Measurements from ENCODE around the gene FAM43A.

Gene FAM43A, protein sequence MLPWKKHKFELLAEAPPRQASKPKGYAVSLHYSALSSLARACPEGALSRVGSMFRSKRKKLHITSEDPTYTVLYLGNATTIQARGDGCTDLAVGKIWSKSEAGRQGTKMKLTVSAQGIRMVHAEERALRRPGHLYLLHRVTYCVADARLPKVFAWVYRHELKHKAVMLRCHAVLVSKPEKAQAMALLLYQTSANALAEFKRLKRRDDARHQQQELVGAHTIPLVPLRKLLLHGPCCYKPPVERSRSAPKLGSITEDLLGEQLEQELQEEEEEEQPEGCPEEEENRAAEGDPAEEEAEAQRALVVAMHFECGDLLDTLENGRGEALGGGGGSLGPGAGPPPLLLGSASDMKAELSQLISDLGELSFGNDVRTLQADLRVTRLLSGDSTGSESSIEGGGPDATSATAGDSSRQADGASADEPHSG

DNA sequence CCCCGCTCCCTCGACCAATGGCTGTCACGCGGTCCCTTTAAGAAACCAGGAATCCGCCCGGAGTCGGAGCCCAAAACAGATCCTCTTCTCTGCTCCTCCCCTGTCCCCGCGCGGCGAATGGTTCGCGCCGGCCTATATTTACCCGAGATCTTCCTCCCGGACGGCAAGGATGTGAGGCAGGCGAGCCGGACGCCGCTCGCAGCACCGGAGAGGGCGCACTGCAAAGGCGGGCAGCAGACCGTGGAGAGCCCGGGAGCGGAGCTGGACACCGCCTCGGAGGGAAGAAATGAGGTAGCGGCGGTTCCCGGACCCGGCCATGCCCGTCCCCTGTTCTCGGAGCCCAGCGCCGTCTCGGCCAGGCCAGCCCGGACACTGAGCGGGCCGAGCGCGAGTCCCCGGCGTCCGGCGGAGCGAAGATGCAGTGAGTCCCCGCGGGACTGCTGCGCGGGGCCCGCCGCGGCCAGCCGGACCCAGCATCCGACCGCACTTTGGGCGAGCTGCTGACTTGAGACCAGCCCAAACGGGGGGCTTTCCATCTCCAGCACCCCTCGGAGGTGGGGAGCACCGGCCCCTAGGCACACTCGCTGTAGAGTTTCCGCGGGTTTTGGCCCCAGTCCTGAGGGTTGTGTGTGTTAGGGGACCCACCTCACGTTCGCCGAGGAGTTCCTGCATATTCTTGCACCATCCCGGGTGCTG, at the start of gene FAM43A:
Gene FAM43A (plus strand): TSS at position 166 of the 696 bp plus-strand sequence. CDS start 944 bp downstream, outside the sequence.
- peak; percentile 90 for DNase-seq (ENCODE audit: insufficient read length, low spot score)
- peak; percentile 80 for FAIRE-seq

DNA sequence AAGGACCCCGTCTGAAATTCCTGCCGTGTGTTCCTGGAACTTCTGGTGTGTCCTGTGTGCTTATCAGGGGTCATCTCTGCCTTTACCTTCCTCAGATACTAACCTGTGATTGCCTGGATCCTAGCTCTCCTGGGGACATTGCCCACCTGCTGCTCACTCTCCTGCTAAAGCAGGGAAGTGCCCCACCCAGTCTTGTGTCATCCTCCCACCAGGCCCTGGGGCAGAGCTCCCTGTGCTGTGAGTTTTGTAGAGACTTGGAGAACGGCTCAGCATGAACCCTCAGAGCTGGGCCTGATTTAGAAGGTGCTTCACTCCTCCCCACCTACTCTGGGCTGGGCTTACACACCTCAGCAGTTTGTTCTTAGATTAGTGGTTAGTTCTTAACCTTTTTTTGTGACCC, 48.6 kb upstream of the FAM43A start:
- no peak for FAIRE-seq
- DNase-seq (ENCODE audit: insufficient read length, low spot score) = no peak

- DNase-seq (ENCODE audit: insufficient read length, low spot score) = no peak
- no peak for FAIRE-seq
These were observed 47.9 kb upstream of the FAM43A start for GRCh38 chr3:194637541-194638400.

- FAIRE-seq (no peak), DNase-seq (ENCODE audit: insufficient read length, low spot score) (no peak)
These were observed 46.6 kb upstream of the FAM43A start for GRCh38 chr3:194638991-194639605.

DNA sequence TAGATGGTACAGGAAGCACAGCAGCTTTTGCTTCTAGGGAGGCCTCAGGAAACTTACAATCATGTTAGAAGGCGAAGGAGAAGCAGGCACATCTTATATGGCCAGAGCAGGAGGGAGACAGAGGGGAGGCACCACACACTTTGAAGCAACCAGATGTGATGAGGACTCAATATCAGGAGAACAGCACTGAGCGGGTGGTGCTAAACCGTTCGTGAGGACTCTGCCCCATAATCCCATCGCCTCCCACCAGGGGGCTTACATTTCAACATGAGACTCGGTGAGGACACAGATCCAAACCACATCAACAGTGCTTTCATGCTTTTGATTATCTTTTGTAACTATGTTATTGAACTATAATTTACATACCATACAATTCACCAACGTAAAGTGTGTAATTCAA, 44.9 kb upstream of the FAM43A start:
- no peak for DNase-seq (ENCODE audit: insufficient read length, low spot score)

GRCh38 chr3:194642769-194643168, 42.9 kb upstream of the FAM43A start:
- no peak for DNase-seq (ENCODE audit: insufficient read length, low spot score)
- no peak for FAIRE-seq

More for the DNA sequence above, 44.9 kb upstream of the FAM43A start:
- no peak for FAIRE-seq

DNA sequence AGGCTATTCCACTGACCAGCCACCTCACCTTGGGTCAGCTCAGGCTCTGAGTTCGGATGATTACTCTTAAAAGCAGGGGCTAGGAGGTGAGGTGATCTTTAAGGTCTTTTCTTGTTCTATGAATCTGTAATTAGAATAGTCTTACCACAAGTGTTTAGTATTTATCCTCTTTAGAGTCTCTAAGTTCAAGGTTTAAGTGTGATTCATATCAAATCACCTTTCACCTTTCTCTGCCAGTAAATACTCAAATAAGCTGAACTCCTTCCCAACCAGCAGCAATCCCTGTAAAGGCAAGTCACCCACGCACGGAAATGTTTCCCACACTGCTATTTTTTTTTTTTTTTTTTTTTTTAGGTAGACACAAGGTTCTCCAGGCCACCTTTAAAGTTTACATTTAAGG, 37.9 kb upstream of the FAM43A start:
- no peak for FAIRE-seq
- no peak for DNase-seq (ENCODE audit: insufficient read length, low spot score)

GRCh38 chr3:194654443-194654842, 31.2 kb upstream of the FAM43A start:
- FAIRE-seq (no peak), DNase-seq (ENCODE audit: insufficient read length, low spot score) (no peak)

DNA sequence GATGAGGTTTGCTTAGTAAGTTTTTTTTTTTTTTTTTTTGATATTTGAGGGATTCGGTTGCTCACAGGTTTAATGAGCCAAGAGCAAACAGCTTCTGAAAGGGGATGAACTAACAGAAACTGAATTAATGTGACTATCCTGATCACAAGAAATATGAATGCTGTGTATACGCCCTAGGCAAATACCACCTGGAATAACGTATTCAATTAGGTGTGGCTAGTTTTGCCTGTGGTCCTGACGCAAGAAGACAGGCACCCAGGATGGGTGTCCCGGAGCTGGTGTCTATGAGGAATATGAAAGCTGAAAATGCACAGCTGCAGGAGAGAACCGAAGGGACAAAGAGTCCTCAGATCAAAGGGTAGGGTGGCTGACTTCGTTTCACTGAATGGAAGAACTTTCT, 28.2 kb upstream of the FAM43A start:
- no peak for FAIRE-seq

GRCh38 chr3:194658477-194659242, 27.0 kb upstream of the FAM43A start:
- FAIRE-seq (no peak), DNase-seq (ENCODE audit: insufficient read length, low spot score) (no peak)

More for the DNA sequence above, 28.2 kb upstream of the FAM43A start:
- DNase-seq (ENCODE audit: insufficient read length, low spot score) = no peak

- FAIRE-seq (no peak), DNase-seq (ENCODE audit: insufficient read length, low spot score) (no peak)
These were observed 25.9 kb upstream of the FAM43A start for GRCh38 chr3:194659778-194660177.

DNA sequence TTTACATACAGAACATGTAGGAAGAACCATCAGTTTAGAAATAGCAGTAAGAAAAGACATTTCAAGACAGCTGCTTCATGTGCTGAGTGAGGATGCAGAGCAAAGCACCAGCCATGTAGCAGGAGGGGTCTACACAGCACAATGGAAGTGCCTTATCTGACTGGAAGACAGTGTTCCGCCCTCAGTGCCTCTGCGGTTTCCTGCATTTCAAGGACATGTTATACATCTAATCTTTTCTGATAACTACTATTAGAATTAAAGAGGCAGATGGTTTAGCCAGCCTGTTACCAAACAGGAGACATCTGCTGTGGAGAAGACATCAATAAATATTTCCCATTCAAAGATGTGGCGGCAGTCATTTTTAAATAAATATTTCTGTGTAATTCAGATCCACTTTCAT, 24.3 kb upstream of the FAM43A start:
- FAIRE-seq (no peak), DNase-seq (ENCODE audit: insufficient read length, low spot score) (no peak)

DNA sequence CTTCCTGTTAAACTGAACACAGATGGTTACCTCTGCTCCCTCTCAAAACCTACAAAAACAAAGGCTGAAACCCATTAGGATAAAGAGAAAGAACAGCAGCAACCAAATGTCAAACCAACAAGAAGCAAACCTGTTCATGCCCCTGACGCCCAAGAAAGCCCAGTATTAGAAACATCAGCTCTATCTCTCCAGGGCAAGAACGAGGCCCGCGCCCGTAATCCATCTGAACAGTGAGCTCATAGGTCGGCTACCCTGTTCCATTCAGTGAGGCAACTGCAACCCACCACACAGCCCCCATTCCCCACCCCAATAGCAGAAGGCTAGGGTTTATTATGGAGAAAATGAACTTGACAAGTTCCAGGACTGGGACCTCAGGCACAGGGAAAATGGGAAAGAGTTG, 23.7 kb upstream of the FAM43A start:
- DNase-seq (ENCODE audit: insufficient read length, low spot score) (no peak), FAIRE-seq (no peak)

- DNase-seq (ENCODE audit: insufficient read length, low spot score) (no peak), FAIRE-seq (no peak)
These were observed 20.8 kb upstream of the FAM43A start for GRCh38 chr3:194664857-194665256.

- no peak for DNase-seq (ENCODE audit: insufficient read length, low spot score)
- FAIRE-seq = no peak
These were observed 18.3 kb upstream of the FAM43A start for GRCh38 chr3:194667363-194667762.

- FAIRE-seq (no peak), DNase-seq (ENCODE audit: insufficient read length, low spot score) (no peak)
These were observed 14.2 kb upstream of the FAM43A start for GRCh38 chr3:194671511-194671899.

GRCh38 chr3:194671900-194672808, 13.5 kb upstream of the FAM43A start, which contains the start of gene LSG1:
Gene LSG1, minus strand, starts transcription at chr3:194672191. Its CDS starts 29 bp downstream, at chr3:194672162.
- FAIRE-seq (peak; percentile 51), DNase-seq (ENCODE audit: insufficient read length, low spot score) (peak; percentile 92)

DNA sequence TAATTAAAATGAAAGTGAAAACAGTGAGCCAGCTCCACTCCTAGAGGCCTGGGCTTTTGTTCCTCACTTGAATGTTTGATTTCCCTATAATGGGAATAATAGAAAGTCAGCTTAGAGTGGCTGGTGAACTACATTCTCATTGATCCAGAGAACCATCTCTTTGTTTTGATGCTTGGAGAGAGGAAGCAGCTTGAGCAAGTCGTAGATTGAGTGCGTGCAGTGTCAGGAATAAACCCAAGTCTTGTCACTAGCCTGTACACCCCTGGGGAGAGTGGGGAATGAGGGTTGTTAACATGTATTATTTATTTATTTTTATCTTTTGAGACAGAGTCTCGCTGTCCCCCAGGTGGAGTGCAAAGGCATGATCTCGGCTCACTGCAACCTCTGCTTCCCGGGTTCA, 12.8 kb upstream of the FAM43A start:
- DNase-seq (ENCODE audit: insufficient read length, low spot score) (no peak), FAIRE-seq (no peak)

GRCh38 chr3:194673761-194674160, 11.9 kb upstream of the FAM43A start:
- no peak for DNase-seq (ENCODE audit: insufficient read length, low spot score)
- FAIRE-seq = no peak
